DND-41 (cell line): ENCODE results near the gene DRD4.
A peak's percentile ranks its signal among the peaks of the same experiment; 100 is the strongest.

Source experiments
- ATAC-seq: fragments of 200-7000 bp; cut with Tn5 transposase; 3 replicates; pipeline ENCODE4 v1.9.1; 2021; ENCODE audit warnings: low read depth; ENCODE audit not compliant: insufficient read depth
- DNase-seq: peaks from one replicate; pipeline ENCODE4 v3.0.0-alpha.2; 2020
- H2AFZ ChIP-seq: 2 replicates; pipeline ENCODE4 v1.6.0; 2012; ENCODE audit warnings: low read depth, low read length
- H3K27ac ChIP-seq: 2 replicates; pipeline ENCODE4 v1.5.1; 2012; ENCODE audit warnings: low read length, inconsistent platforms
- H3K27me3 ChIP-seq: fragments of 200-600 bp; sonication (generic); 2 replicates; pipeline ENCODE4 v1.6.0; 2012; ENCODE audit warnings: low read length, mild to moderate bottlenecking, inconsistent platforms; ENCODE audit not compliant: insufficient read depth, poor library complexity
- H3K36me3 ChIP-seq: 2 replicates; pipeline ENCODE4 v1.5.1; 2012; ENCODE audit warnings: low read length, inconsistent platforms; ENCODE audit not compliant: insufficient read depth
- H3K4me1 ChIP-seq: 2 replicates; pipeline ENCODE4 v1.5.1; 2012; ENCODE audit warnings: mild to moderate bottlenecking, low read length; ENCODE audit not compliant: insufficient read depth
- H3K4me2 ChIP-seq: 2 replicates; pipeline ENCODE4 v1.6.0; 2012; ENCODE audit warnings: mild to moderate bottlenecking, moderate library complexity, low read length, inconsistent platforms; ENCODE audit not compliant: insufficient read depth
- H3K4me3 ChIP-seq, 2 experiments: fragments of 200-600 bp in 1 of 2; shearing (Covaris generic) in 1 of 2; 2 replicates each; pipeline ENCODE4 v1.5.1; 2012 to 2016; ENCODE audit warnings: inconsistent platforms in 2 of 2, low read length in 2 of 2, mild to moderate bottlenecking in 2 of 2, low read depth in 1 of 2, moderate library complexity in 1 of 2
- H3K79me2 ChIP-seq: 2 replicates; pipeline ENCODE4 v1.6.0; 2012; ENCODE audit warnings: low read length, inconsistent platforms; ENCODE audit not compliant: insufficient read depth
- H3K9ac ChIP-seq: 2 replicates; pipeline ENCODE4 v1.6.0; 2012; ENCODE audit warnings: low read depth, mild to moderate bottlenecking, inconsistent platforms, low read length, moderate library complexity
- H3K9me3 ChIP-seq: 2 replicates; pipeline ENCODE4 v1.5.1; 2012; ENCODE audit warnings: low read length, moderate library complexity, mild to moderate bottlenecking, inconsistent platforms; ENCODE audit not compliant: insufficient read depth, severe bottlenecking
- H4K20me1 ChIP-seq: 2 replicates; pipeline ENCODE4 v1.6.0; 2012; ENCODE audit warnings: low read length; ENCODE audit not compliant: insufficient read depth
- EZH2 ChIP-seq: IDR thresholded peaks from 3 replicates; pipeline ENCODE4 v1.6.1; 2012; ENCODE audit warnings: borderline replicate concordance, low read depth, mild to moderate bottlenecking, moderate library complexity, low read length, inconsistent platforms; ENCODE audit not compliant: severe bottlenecking
- TF ChIP-seq, protein P1 (sequence below): IDR thresholded peaks from 2 replicates; pipeline ENCODE4 v1.5.1; 2012; ENCODE audit warnings: borderline replicate concordance, low read length, moderate library complexity, mild to moderate bottlenecking; ENCODE audit not compliant: poor library complexity, severe bottlenecking; ENCODE audit errors: extremely low read depth

The DRD4 gene

GRCh38 chr11:614623-615503 is 22.2 kb upstream of the DRD4 start:
- DNase-seq: no peak
- ATAC-seq: 0 out of 3 replicates have a peak, but pooled peaks have one; percentile 1
- Histone ChIP-seq H2AFZ (peak overlapping the region; percentile 64), H3K4me2 (peak overlapping the region; percentile 100), H3K4me1 (peaks cover 35% of the 10 kb centered on the region), H3K9ac (peak overlapping the region; percentile 75), H3K9me3 (no peaks in the 10 kb centered on the region), H3K4me3 (peak overlapping the region; percentile 60 to 97), H3K36me3 (peaks cover 56% of the 10 kb centered on the region), H4K20me1 (peaks cover 59% of the 10 kb centered on the region), H3K79me2 (peaks cover 17% of the 10 kb centered on the region), H3K27ac (peak overlapping the region; percentile 85), H3K27me3 (no peaks in the 10 kb centered on the region)
- TF ChIP-seq, protein P1, sequence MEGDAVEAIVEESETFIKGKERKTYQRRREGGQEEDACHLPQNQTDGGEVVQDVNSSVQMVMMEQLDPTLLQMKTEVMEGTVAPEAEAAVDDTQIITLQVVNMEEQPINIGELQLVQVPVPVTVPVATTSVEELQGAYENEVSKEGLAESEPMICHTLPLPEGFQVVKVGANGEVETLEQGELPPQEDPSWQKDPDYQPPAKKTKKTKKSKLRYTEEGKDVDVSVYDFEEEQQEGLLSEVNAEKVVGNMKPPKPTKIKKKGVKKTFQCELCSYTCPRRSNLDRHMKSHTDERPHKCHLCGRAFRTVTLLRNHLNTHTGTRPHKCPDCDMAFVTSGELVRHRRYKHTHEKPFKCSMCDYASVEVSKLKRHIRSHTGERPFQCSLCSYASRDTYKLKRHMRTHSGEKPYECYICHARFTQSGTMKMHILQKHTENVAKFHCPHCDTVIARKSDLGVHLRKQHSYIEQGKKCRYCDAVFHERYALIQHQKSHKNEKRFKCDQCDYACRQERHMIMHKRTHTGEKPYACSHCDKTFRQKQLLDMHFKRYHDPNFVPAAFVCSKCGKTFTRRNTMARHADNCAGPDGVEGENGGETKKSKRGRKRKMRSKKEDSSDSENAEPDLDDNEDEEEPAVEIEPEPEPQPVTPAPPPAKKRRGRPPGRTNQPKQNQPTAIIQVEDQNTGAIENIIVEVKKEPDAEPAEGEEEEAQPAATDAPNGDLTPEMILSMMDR: no peak
- no peak for TF ChIP-seq EZH2

DNA sequence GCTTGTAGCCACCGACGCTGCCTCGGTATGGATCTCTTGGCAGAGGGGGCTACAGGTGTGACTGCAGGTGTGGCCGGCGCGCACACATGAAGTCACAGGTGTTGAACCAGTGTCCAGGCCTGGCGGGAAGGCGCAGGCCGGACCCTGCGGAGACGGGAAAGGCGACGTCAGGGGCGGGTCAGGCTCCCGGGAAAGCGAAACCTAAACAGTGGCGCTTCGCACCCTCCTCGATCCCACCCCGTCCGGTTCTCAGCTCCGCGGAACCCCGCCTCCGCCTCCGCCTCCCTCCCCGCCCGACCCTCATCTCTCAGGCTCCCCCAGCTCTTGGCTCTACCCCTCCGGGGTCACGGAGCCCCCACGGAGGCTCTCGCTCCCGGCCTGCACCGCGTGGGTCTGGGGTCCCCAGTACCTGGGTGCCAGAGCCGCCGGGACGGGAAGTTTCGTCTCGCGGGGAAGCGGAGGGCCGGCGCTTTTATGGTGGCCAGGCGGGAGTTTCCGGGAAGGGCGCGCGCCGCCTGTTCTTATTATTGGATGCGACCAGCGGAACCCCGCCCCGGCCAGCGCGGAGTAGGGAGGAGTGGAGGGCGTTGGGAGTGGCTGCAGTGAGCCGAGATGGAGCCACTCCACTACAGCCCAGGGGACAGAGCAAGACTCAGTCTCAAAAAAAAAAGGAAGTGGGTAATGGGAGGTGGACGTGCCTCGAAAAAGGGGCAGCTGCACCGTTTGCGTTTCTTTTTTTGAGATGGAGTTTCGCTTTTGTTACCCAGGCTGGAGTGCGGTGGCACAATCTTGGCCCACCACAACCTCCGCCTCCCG is 21.4 kb upstream of the DRD4 start, which contains the start of gene IRF7:
Gene IRF7 (minus strand): TSS at position 447 of the 816 bp plus-strand sequence. CDS start 586 bp downstream, outside the sequence.
- ATAC-seq (peak; percentile 86), DNase-seq (peak; percentile 88)
- Histone ChIP-seq H3K36me3 (peaks cover 48% of the 10 kb centered on the region), H3K4me3 (peak within 1 kb of the TSS; percentile 60 to 97), H2AFZ (peak within 1 kb of the TSS; percentile 90), H3K9me3 (no peaks in the 10 kb centered on the region), H3K4me2 (peak within 1 kb of the TSS; percentile 100), H3K9ac (peak within 1 kb of the TSS; percentile 75), H3K27me3 (no peaks in the 10 kb centered on the region), H3K27ac (peak within 1 kb of the TSS; percentile 85), H3K79me2 (peaks cover 17% of the 10 kb centered on the region), H3K4me1 (peaks cover 35% of the 10 kb centered on the region), H4K20me1 (peaks cover 51% of the 10 kb centered on the region)
- TF ChIP-seq, protein P1: no peak
- no peak for TF ChIP-seq EZH2

DNA sequence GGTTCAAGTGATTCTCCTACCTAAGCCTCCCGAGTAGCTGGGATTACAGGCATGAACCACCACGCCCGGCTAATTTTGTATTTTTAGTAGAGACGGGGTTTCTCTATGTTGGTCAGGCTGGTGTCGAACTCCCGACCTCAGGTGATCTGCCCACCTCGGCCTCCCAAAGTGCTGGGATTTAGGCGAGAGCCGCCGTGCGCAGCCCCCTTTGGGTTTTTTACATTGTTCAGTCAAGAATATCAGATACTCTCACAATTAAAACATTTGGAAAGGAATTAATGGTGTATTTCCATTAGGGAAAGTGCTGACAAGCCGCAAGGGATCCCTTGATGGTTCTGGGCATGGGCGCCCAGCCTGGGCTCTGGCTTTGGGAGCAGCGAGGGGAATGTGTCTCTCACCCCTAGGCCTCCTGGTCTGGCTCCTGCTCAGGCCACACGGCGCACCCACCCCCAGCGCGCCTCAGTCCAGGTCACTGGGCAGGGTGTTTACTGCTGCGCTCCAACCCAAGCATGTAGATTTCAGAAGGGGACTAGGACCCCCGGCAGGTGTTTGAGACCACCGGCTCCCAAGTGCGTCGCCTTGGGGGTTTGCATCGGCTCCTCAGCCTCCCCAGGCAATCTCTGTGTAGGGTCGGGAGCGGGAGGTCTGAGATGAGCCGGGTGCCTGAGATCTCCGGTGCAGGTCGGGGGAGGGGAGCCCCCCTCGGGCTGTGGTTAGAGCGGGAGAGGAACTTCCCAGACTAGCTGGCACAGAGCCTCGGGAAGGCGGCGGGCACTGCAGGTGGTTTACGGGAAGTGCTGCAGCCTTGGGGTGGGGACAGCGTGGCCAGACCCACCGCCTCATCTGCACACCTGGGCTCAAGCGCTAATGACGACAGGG is 20.5 kb upstream of the DRD4 start:
- H3K9ac ChIP-seq: peak overlapping the region; percentile 75

More for the DNA sequence above, 20.5 kb upstream of the DRD4 start:
- Histone ChIP-seq H3K4me1 (peaks cover 35% of the 10 kb centered on the region), H3K27me3 (no peaks in the 10 kb centered on the region), H3K4me2 (peak overlapping the region; percentile 100), H3K79me2 (peaks cover 17% of the 10 kb centered on the region), H2AFZ (no peak overlapping the region), H3K9me3 (no peaks in the 10 kb centered on the region), H3K36me3 (peaks cover 39% of the 10 kb centered on the region), H3K27ac (peak overlapping the region; percentile 85), H3K4me3 (peak overlapping the region in 1 of 2 experiments; percentile 97; a peak in 2 of 4 replicates), H4K20me1 (peaks cover 44% of the 10 kb centered on the region)
- TF ChIP-seq, protein P1: no peak
- TF ChIP-seq EZH2: no peak
- DNase-seq (no peak), ATAC-seq (no peak)
